Mesendoderm (in vitro differentiated cells): Measurements from ENCODE around the gene PLA1A.

ENCODE experiments used
- DNase-seq: peaks from one replicate; pipeline ENCODE4 v3.0.0; 2013
- H2AK5ac ChIP-seq: 2 replicates; pipeline ENCODE4 v1.6.1; 2013; ENCODE audit warnings: low read length, inconsistent platforms
- H2BK120ac ChIP-seq: 2 replicates; pipeline ENCODE4 v1.6.1; 2013; ENCODE audit warnings: low read depth, mild to moderate bottlenecking, low read length, moderate library complexity, mixed read lengths
- H2BK15ac ChIP-seq: replicated peaks from 2 replicates; pipeline ENCODE4 v1.6.1; 2013; ENCODE audit warnings: low read depth, mild to moderate bottlenecking, moderate library complexity
- H2BK5ac ChIP-seq: 2 replicates; pipeline ENCODE4 v1.6.1; 2013; ENCODE audit warnings: low read length, inconsistent platforms
- H3K18ac ChIP-seq: 2 replicates; pipeline ENCODE4 v1.6.1; 2013; ENCODE audit warnings: mild to moderate bottlenecking, low read length, mixed read lengths
- H3K23ac ChIP-seq: one replicate; pipeline ENCODE4 v1.6.1; 2013; ENCODE audit warnings: low read length
- H3K27ac ChIP-seq: 2 replicates; pipeline ENCODE4 v1.5.1; 2013; ENCODE audit warnings: low read depth, mild to moderate bottlenecking, inconsistent platforms, low read length, moderate library complexity
- H3K27me3 ChIP-seq: 2 replicates; pipeline ENCODE4 v1.6.1; 2013; ENCODE audit warnings: low read length, control low read depth, mild to moderate bottlenecking, inconsistent platforms; ENCODE audit not compliant: insufficient read depth, poor library complexity
- H3K36me3 ChIP-seq: 2 replicates; pipeline ENCODE4 v1.6.1; 2013; ENCODE audit warnings: low read length, inconsistent platforms; ENCODE audit not compliant: control insufficient read depth, insufficient read depth
- H3K4ac ChIP-seq: one replicate; pipeline ENCODE4 v1.6.1; 2013; ENCODE audit warnings: low read depth, mild to moderate bottlenecking, low read length, moderate library complexity
- H3K4me1 ChIP-seq: 2 replicates; pipeline ENCODE4 v1.6.1; 2013; ENCODE audit warnings: low read depth, low read length, inconsistent platforms; ENCODE audit not compliant: control insufficient read depth
- H3K4me2 ChIP-seq: 2 replicates; pipeline ENCODE4 v1.6.1; 2013; ENCODE audit warnings: low read length
- H3K4me3 ChIP-seq: 2 replicates; pipeline ENCODE4 v1.5.1; 2013; ENCODE audit warnings: mild to moderate bottlenecking, low read length
- H3K56ac ChIP-seq: one replicate; pipeline ENCODE4 v1.6.1; 2013; ENCODE audit warnings: low read length
- H3K79me1 ChIP-seq: 2 replicates; pipeline ENCODE4 v1.6.1; 2013; ENCODE audit warnings: low read length, inconsistent platforms
- H3K79me2 ChIP-seq: 2 replicates; pipeline ENCODE4 v1.6.1; 2013; ENCODE audit warnings: mild to moderate bottlenecking, low read length; ENCODE audit not compliant: control insufficient read depth, insufficient read depth
- H3K9ac ChIP-seq: 2 replicates; pipeline ENCODE4 v1.6.1; 2013; ENCODE audit warnings: low read length, inconsistent platforms
- H4K5ac ChIP-seq: one replicate; pipeline ENCODE4 v1.6.1; 2013; ENCODE audit warnings: low read length
- H4K8ac ChIP-seq: one replicate; pipeline ENCODE4 v1.6.1; 2013; ENCODE audit warnings: low read depth, mild to moderate bottlenecking, control low read depth, low read length, moderate library complexity
- WGBS: extraction: QIAGEN DNeasy Blood & Tissue Kit; methylation state at CpG from one replicate; pipeline ENCODE4 v1.1.7; 2013; ENCODE audit warnings: low lambda C conversion rate, missing lambda C conversion rate; ENCODE audit not compliant: insufficient coverage; ENCODE audit errors: extremely low coverage; 5-methylcytosine and 5-hydroxymethylcytosine counted together

Gene PLA1A

DNA sequence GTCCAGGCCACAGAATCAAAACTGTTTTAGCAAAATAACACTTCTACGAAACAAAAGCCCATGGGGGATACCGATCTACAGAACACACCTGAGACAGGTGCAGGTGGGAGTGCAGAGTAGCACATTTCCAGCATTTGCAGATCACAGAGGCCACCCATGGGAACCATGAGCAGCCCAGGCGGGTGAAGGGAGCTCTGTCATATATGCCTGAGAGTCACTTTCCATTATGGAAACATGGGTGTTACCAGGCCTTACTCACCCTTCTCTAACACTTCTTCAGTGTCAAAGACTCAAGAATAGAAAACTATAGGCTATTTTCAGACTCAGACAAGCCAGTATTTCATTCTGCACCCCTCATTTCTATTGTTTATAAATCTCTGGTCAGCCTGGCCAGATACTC is 3.5 kb downstream of the PLA1A start:
- no peak for DNase-seq
- H3K4ac ChIP-seq: no peak overlapping the region
- no peak overlapping the region for H2BK120ac ChIP-seq
- no peak overlapping the region for H3K23ac ChIP-seq
- no peak overlapping the region for H4K5ac ChIP-seq
- no peak overlapping the region for H3K18ac ChIP-seq
- no CpG with 5 or more reads among the region's 3 CpGs for WGBS
- no peak overlapping the region for H2BK15ac ChIP-seq
- H3K4me2 ChIP-seq: no peak overlapping the region
- no peak overlapping the region for H3K4me3 ChIP-seq
- no peak overlapping the region for H3K56ac ChIP-seq
- H2BK5ac ChIP-seq: no peak overlapping the region
- H3K27ac ChIP-seq: no peak overlapping the region
- no peak overlapping the region for H3K9ac ChIP-seq
- no peak overlapping the region for H4K8ac ChIP-seq
- no peaks in the 10 kb centered on the region for H3K36me3 ChIP-seq
- no peaks in the 10 kb centered on the region for H3K79me2 ChIP-seq
- no peaks in the 10 kb centered on the region for H3K27me3 ChIP-seq
- H3K4me1 ChIP-seq: peaks cover 3% of the 10 kb centered on the region
- H2AK5ac ChIP-seq: no peak overlapping the region
- no peaks in the 10 kb centered on the region for H3K79me1 ChIP-seq

DNA sequence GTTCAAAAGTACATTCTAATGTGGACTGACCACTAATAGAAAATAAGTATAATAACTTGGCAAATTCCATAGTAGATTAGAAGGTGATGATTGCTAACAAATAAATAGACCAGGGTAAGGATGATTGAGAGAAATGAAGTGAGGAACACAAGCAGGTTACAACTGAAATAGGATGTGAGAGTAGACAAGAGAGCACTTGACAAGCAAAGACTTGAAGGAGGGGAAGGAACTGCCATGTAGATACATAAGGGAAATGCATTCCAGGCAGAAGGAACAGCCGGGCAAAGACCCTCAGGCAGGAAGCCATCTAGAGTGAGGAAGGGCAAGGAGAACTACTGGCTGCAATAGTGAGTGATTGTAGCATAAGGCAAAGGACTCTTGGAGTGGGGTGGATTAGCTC is 5.0 kb downstream of the PLA1A start:
- peaks cover 3% of the 10 kb centered on the region for H3K4me1 ChIP-seq
- H2BK15ac ChIP-seq: no peak overlapping the region
- WGBS: no CpG with 5 or more reads among the region's 1 CpG

DNA sequence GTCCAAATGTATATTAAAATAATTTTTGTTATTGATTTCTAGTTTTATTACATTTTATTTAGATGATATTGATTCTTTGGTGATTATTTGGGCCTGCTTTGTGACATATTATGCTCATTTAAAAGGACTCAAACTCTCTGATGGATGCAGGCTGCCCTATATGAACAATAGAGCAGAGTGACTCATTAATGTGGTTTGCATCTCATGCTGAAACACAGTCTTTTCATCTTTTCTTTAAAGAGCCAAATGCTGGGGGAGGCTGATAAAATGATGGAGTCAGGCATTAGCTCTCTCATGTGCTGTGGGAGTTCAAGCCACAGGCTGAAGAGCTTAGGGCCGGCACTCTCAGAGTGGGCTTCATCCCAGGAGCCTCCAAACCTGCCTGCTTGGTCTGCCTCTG is 7.2 kb downstream of the PLA1A start:
- H3K4ac ChIP-seq: no peak overlapping the region
- no CpG with 5 or more reads among the region's 1 CpG for WGBS

More for the DNA sequence above, 5.0 kb downstream of the PLA1A start:
- Histone ChIP-seq H2BK120ac (no peak overlapping the region), H3K9ac (no peak overlapping the region), H3K18ac (no peak overlapping the region), H3K27ac (no peak overlapping the region), H3K79me1 (no peaks in the 10 kb centered on the region), H4K5ac (no peak overlapping the region), H2BK5ac (no peak overlapping the region), H3K79me2 (no peaks in the 10 kb centered on the region), H3K56ac (no peak overlapping the region), H3K27me3 (no peaks in the 10 kb centered on the region), H3K36me3 (no peaks in the 10 kb centered on the region), H3K4me2 (no peak overlapping the region), H4K8ac (no peak overlapping the region), H3K4me3 (no peak overlapping the region), H3K23ac (no peak overlapping the region), H2AK5ac (no peak overlapping the region), H3K4ac (no peak overlapping the region)
- DNase-seq: no peak

DNA sequence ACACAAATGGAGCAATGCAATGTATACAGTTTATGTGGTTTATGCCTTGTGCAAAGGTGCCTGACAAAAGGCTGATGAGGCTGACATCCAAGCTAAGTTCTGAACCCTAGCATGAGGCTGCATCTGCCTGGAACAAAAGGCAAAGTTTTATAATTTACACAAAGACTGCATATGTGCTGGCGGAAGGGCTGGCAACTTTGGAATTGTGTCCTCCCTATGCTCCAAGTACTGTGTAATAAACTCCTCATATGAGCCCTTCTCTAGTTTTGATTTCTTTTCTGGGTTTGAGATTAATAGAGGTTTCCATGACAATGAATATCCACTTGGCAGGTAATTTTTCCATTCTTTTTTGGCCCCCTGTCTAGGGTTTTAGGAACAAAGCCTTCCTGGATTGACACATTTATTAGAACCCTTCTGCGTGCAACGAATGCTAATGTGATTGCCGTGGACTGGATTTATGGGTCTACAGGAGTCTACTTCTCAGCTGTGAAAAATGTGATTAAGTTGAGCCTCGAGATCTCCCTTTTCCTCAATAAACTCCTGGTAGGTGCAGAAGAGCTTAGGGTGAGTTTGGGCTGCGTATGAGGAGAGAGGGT is 10.8 kb downstream of the PLA1A start:
- Histone ChIP-seq H3K27me3 (no peaks in the 10 kb centered on the region), H3K79me2 (no peaks in the 10 kb centered on the region), H3K4me3 (no peak overlapping the region), H2BK5ac (no peak overlapping the region), H4K5ac (no peak overlapping the region), H3K27ac (no peak overlapping the region), H3K36me3 (no peaks in the 10 kb centered on the region), H4K8ac (no peak overlapping the region), H2BK15ac (no peak overlapping the region), H3K9ac (no peak overlapping the region), H2AK5ac (no peak overlapping the region), H3K4me1 (no peaks in the 10 kb centered on the region), H3K23ac (no peak overlapping the region), H3K18ac (no peak overlapping the region), H3K4ac (no peak overlapping the region), H3K4me2 (no peak overlapping the region), H2BK120ac (no peak overlapping the region), H3K79me1 (no peaks in the 10 kb centered on the region), H3K56ac (no peak overlapping the region)
- DNase-seq: no peak
- no CpG with 5 or more reads among the region's 6 CpGs for WGBS

More for the DNA sequence above, 7.2 kb downstream of the PLA1A start:
- no peak overlapping the region for H3K56ac ChIP-seq
- no peak overlapping the region for H4K5ac ChIP-seq
- no peak overlapping the region for H4K8ac ChIP-seq
- no peak overlapping the region for H3K23ac ChIP-seq
- H2BK5ac ChIP-seq: no peak overlapping the region
- H3K4me2 ChIP-seq: no peak overlapping the region
- no peak overlapping the region for H2AK5ac ChIP-seq
- H3K79me2 ChIP-seq: no peaks in the 10 kb centered on the region
- H2BK120ac ChIP-seq: no peak overlapping the region
- H3K9ac ChIP-seq: no peak overlapping the region
- H3K79me1 ChIP-seq: no peaks in the 10 kb centered on the region
- no peaks in the 10 kb centered on the region for H3K27me3 ChIP-seq
- no peak for DNase-seq
- H3K27ac ChIP-seq: no peak overlapping the region
- no peak overlapping the region for H3K18ac ChIP-seq
- H3K4me3 ChIP-seq: no peak overlapping the region
- H2BK15ac ChIP-seq: no peak overlapping the region
- H3K4me1 ChIP-seq: peaks cover 3% of the 10 kb centered on the region
- H3K36me3 ChIP-seq: no peaks in the 10 kb centered on the region

DNA sequence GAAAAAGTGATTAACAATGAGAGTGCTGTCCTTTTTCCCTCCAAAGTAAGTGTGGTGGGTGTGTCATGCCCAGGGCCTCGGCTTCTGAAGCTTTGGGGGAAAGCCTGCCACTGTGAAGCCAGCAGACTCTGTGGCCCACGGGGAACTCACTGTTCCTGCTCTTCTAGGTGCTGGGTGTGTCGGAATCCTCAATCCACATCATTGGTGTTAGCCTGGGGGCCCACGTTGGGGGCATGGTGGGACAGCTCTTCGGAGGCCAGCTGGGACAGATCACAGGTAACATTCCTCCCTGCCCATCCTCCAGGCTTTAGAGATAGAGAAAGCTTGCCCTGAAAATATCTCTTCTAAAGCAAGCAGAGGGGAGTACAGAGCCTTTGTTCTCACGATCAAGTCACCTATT is 11.6 kb downstream of the PLA1A start:
- Histone ChIP-seq H2BK5ac (no peak overlapping the region), H3K56ac (peak overlapping the region; percentile 22), H3K79me1 (no peaks in the 10 kb centered on the region), H4K8ac (no peak overlapping the region), H2AK5ac (no peak overlapping the region), H3K4me2 (no peak overlapping the region), H3K27ac (no peak overlapping the region), H3K4ac (no peak overlapping the region), H3K9ac (no peak overlapping the region), H3K36me3 (no peaks in the 10 kb centered on the region), H3K79me2 (no peaks in the 10 kb centered on the region), H3K23ac (no peak overlapping the region), H3K18ac (no peak overlapping the region), H3K4me3 (no peak overlapping the region), H3K27me3 (no peaks in the 10 kb centered on the region), H3K4me1 (no peaks in the 10 kb centered on the region), H2BK120ac (no peak overlapping the region), H4K5ac (no peak overlapping the region), H2BK15ac (no peak overlapping the region)
- DNase-seq: peak; percentile 73
- no CpG with 5 or more reads among the region's 6 CpGs for WGBS

DNA sequence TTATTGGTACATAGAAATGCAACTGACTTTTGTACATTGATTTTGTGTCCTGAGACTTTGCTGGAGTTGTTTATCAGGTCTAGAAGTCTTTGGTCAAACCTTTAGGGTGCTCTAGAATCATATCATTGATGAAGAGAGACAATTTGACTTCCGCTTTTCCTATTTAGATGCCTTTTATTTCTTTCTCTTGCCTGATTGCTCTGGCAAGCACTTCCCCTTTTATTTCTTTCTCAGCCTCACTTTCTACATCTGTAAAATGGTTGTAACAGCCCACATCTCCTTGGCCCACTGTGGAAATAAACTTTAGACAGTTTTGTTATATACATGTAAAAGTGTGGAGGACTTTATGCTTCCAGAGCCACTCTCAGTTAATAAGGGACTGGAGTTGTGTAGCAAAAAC is 14.0 kb downstream of the PLA1A start:
- Histone ChIP-seq H3K79me1 (no peaks in the 10 kb centered on the region), H2BK5ac (no peak overlapping the region), H3K4me2 (no peak overlapping the region), H3K79me2 (no peaks in the 10 kb centered on the region), H4K5ac (no peak overlapping the region), H3K4me3 (no peak overlapping the region), H3K27me3 (no peaks in the 10 kb centered on the region), H3K36me3 (no peaks in the 10 kb centered on the region), H3K23ac (no peak overlapping the region), H2BK15ac (no peak overlapping the region), H2AK5ac (no peak overlapping the region), H2BK120ac (no peak overlapping the region), H3K4ac (no peak overlapping the region), H4K8ac (no peak overlapping the region), H3K4me1 (no peaks in the 10 kb centered on the region), H3K56ac (no peak overlapping the region), H3K27ac (no peak overlapping the region), H3K9ac (no peak overlapping the region), H3K18ac (no peak overlapping the region)
- no CpG with 5 or more reads among the region's 1 CpG for WGBS
- DNase-seq: no peak
